Embryonic facial prominence (tissue), 1 donor: ENCODE results near the gene CNOT6L.
"Not testable (repeated sequence)": the region's sequence is repeated elsewhere in the genome, so short reads cannot be mapped to it uniquely, and the experiment has no call there.

Experiments used
- DNase-seq: peaks from one replicate; pipeline ENCODE4 v3.0.0-alpha.2; 2016; ENCODE audit errors: extremely low spot score

The CNOT6L gene

GRCh38 chr4:77818602-77819403 lies at the start of gene CNOT6L:
TSS of gene CNOT6L (minus strand) at chr4:77819368. CDS start at chr4:77819308, 60 bp downstream.
- DNase-seq = peak; percentile 37

GRCh38 chr4:77865259-77865658 lies 46.1 kb upstream of the CNOT6L start:
- DNase-seq = no peak

- DNase-seq = not testable (repeated sequence)
Observed at GRCh38 chr4:77863341-77863740, 44.2 kb upstream of the CNOT6L start.

- peak; percentile 98 for DNase-seq
Observed at GRCh38 chr4:77862478-77863216, 43.5 kb upstream of the CNOT6L start, which contains the start of gene MRPL1. TSS of gene MRPL1 (plus strand) at chr4:77862830. CDS start at chr4:77862849, 19 bp downstream.

GRCh38 chr4:77861495-77861894 lies 42.3 kb upstream of the CNOT6L start:
- no peak for DNase-seq

GRCh38 chr4:77859256-77859655 lies 40.1 kb upstream of the CNOT6L start:
- no peak for DNase-seq

- DNase-seq = no peak
Observed at GRCh38 chr4:77856152-77856551, 37.0 kb upstream of the CNOT6L start.

GRCh38 chr4:77854431-77855111 lies 35.4 kb upstream of the CNOT6L start:
- DNase-seq = no peak

- DNase-seq = no peak
Observed at GRCh38 chr4:77852892-77853495, 33.8 kb upstream of the CNOT6L start.

- DNase-seq = no peak
Observed at GRCh38 chr4:77849278-77849965, 30.3 kb upstream of the CNOT6L start.

GRCh38 chr4:77848508-77848907 lies 29.3 kb upstream of the CNOT6L start:
- no peak for DNase-seq

GRCh38 chr4:77845929-77846328 lies 26.8 kb upstream of the CNOT6L start:
- DNase-seq = no peak

GRCh38 chr4:77845400-77845799 lies 26.2 kb upstream of the CNOT6L start:
- no peak for DNase-seq

GRCh38 chr4:77844363-77844762 lies 25.2 kb upstream of the CNOT6L start:
- DNase-seq = no peak

- DNase-seq = no peak
Observed at GRCh38 chr4:77843628-77844027, 24.5 kb upstream of the CNOT6L start.

GRCh38 chr4:77834403-77834802 lies 15.2 kb upstream of the CNOT6L start:
- DNase-seq = no peak

GRCh38 chr4:77833126-77833724 lies 14.1 kb upstream of the CNOT6L start:
- no peak for DNase-seq

GRCh38 chr4:77827343-77827742 lies 8.2 kb upstream of the CNOT6L start:
- DNase-seq = no peak

GRCh38 chr4:77826275-77826674 lies 7.1 kb upstream of the CNOT6L start:
- no peak for DNase-seq

- DNase-seq = no peak
Observed at GRCh38 chr4:77821775-77822174, 2.6 kb upstream of the CNOT6L start.
